H9 (cell line): Measurements from ENCODE around the gene MECR. TPM values are rescaled to one million over a fixed set of nuclear protein-coding genes. Genes with fewer than 3 reads are reported as not detected.
A peak's percentile ranks its signal among the peaks of the same experiment; 100 is the strongest.

Source experiments
- DNase-seq: peaks from one replicate; pipeline ENCODE4 v3.0.0-alpha.2; 2017
- H2AFZ ChIP-seq: one replicate; pipeline ENCODE4 v1.6.1; 2013; ENCODE audit warnings: mild to moderate bottlenecking, low read length, control low read depth, moderate library complexity
- H2AK5ac ChIP-seq: 2 replicates; pipeline ENCODE4 v1.6.1; 2013; ENCODE audit warnings: low read length, control low read depth, mixed read lengths; ENCODE audit not compliant: insufficient read length
- H2BK120ac ChIP-seq: one replicate; pipeline ENCODE4 v1.6.1; 2013; ENCODE audit warnings: low read depth, mild to moderate bottlenecking, low read length, control low read depth, inconsistent platforms; ENCODE audit not compliant: poor library complexity, severe bottlenecking
- H2BK12ac ChIP-seq: 2 replicates; pipeline ENCODE4 v1.6.1; 2013; ENCODE audit warnings: low read length, control low read depth, mixed read lengths, low read depth; ENCODE audit not compliant: insufficient read length
- H2BK15ac ChIP-seq: 2 replicates; pipeline ENCODE4 v1.6.1; 2013; ENCODE audit warnings: low read depth, low read length, control low read depth
- H2BK20ac ChIP-seq: one replicate; pipeline ENCODE4 v1.6.1; 2013; ENCODE audit warnings: low read depth, mild to moderate bottlenecking, low read length, control low read depth, inconsistent platforms; ENCODE audit not compliant: poor library complexity, severe bottlenecking
- H2BK5ac ChIP-seq: 2 replicates; pipeline ENCODE4 v1.6.1; 2013; ENCODE audit warnings: low read length, control low read depth, mixed read lengths; ENCODE audit not compliant: insufficient read length
- H3K14ac ChIP-seq: 2 replicates; pipeline ENCODE4 v1.6.1; 2013; ENCODE audit warnings: low read length, control low read depth; ENCODE audit not compliant: insufficient read depth
- H3K18ac ChIP-seq: 2 replicates; pipeline ENCODE4 v1.6.1; 2013; ENCODE audit warnings: low read depth, mild to moderate bottlenecking, mixed read lengths, low read length, control low read depth; ENCODE audit not compliant: insufficient read length
- H3K23ac ChIP-seq: 2 replicates; pipeline ENCODE4 v1.6.1; 2013; ENCODE audit warnings: low read length, control low read depth, mixed read lengths, low read depth; ENCODE audit not compliant: insufficient read length
- H3K23me2 ChIP-seq: 2 replicates; pipeline ENCODE4 v1.6.1; 2013; ENCODE audit warnings: low read depth, mild to moderate bottlenecking, mixed read lengths, low read length, control low read depth; ENCODE audit not compliant: insufficient read length, poor library complexity, severe bottlenecking
- H3K27ac ChIP-seq: 2 replicates; pipeline ENCODE4 v1.5.1; 2013; ENCODE audit warnings: low read length, control low read depth, mixed read lengths, low read depth; ENCODE audit not compliant: insufficient read length
- H3K27me3 ChIP-seq: 2 replicates; pipeline ENCODE4 v1.6.1; 2013; ENCODE audit warnings: low read length, control low read depth, inconsistent platforms; ENCODE audit not compliant: insufficient read depth
- H3K4ac ChIP-seq: 2 replicates; pipeline ENCODE4 v1.6.1; 2013; ENCODE audit warnings: low read depth, mild to moderate bottlenecking, control low read depth, inconsistent platforms, low read length, moderate library complexity
- H3K4me1 ChIP-seq: 2 replicates; pipeline ENCODE4 v1.6.1; 2013; ENCODE audit warnings: low read length, control low read depth, inconsistent platforms; ENCODE audit not compliant: insufficient read depth
- H3K4me2 ChIP-seq: 2 replicates; pipeline ENCODE4 v1.6.1; 2013; ENCODE audit warnings: low read length, control low read depth, mixed read lengths; ENCODE audit not compliant: insufficient read length, insufficient read depth
- H3K56ac ChIP-seq: 2 replicates; pipeline ENCODE4 v1.6.1; 2013; ENCODE audit warnings: low read depth, mild to moderate bottlenecking, mixed read lengths, low read length, control low read depth; ENCODE audit not compliant: insufficient read length
- H3K79me1 ChIP-seq: 2 replicates; pipeline ENCODE4 v1.6.1; 2013; ENCODE audit warnings: low read depth, mild to moderate bottlenecking, moderate library complexity, low read length, control low read depth, inconsistent platforms; ENCODE audit not compliant: insufficient read depth, poor library complexity, severe bottlenecking
- H3K79me2 ChIP-seq: 2 replicates; pipeline ENCODE4 v1.6.1; 2013; ENCODE audit warnings: low read length, control low read depth, inconsistent platforms; ENCODE audit not compliant: insufficient read depth
- H3K9ac ChIP-seq: 2 replicates; pipeline ENCODE4 v1.6.1; 2013; ENCODE audit warnings: low read length, control low read depth, mixed read lengths; ENCODE audit not compliant: insufficient read length; ENCODE audit errors: extremely low read depth
- H3K9me3 ChIP-seq: one replicate; pipeline ENCODE4 v1.6.1; 2013; ENCODE audit warnings: low read depth, low read length, inconsistent platforms; ENCODE audit not compliant: control insufficient read depth
- H3T11ph ChIP-seq: one replicate; pipeline ENCODE4 v1.6.1; 2013; ENCODE audit warnings: mild to moderate bottlenecking, low read length, control low read depth, inconsistent platforms
- H4K20me1 ChIP-seq: one replicate; pipeline ENCODE4 v1.6.1; 2013; ENCODE audit not compliant: control insufficient read depth, insufficient read length, insufficient read depth
- H4K5ac ChIP-seq: 2 replicates; pipeline ENCODE4 v1.6.1; 2013; ENCODE audit warnings: low read depth, mild to moderate bottlenecking, mixed read lengths, low read length, control low read depth; ENCODE audit not compliant: insufficient read length
- H4K8ac ChIP-seq: replicated peaks from 2 replicates; pipeline ENCODE4 v1.6.1; 2013; ENCODE audit warnings: low read length, control low read depth, mixed read lengths, low read depth; ENCODE audit not compliant: insufficient read length
- H4K91ac ChIP-seq: 2 replicates; pipeline ENCODE4 v1.6.1; 2013; ENCODE audit warnings: low read depth, mild to moderate bottlenecking, moderate library complexity, mixed read lengths, low read length, control low read depth; ENCODE audit not compliant: insufficient read length
- H3K27ac Mint-ChIP-seq, 3 experiments: 2 replicates in 2 of 3; 3 replicates in 1 of 3; pipeline ENCODE4 v1.8.0; 2020 to 2021; ENCODE audit warnings: mixed read lengths in 3 of 3, mild to moderate bottlenecking in 1 of 3, moderate library complexity in 1 of 3
- H3K27me3 Mint-ChIP-seq: 2 replicates; pipeline ENCODE4 v1.8.0; 2021; ENCODE audit warnings: low read depth, mild to moderate bottlenecking, moderate library complexity, mixed read lengths
- H3K36me3 Mint-ChIP-seq, 3 experiments: 2 replicates in 2 of 3; 3 replicates in 1 of 3; pipeline ENCODE4 v1.8.0; 2020 to 2021; ENCODE audit warnings: low read depth in 3 of 3, mixed read lengths in 3 of 3; ENCODE audit not compliant: insufficient read depth in 1 of 3
- H3K4me1 Mint-ChIP-seq, 2 experiments: 2 replicates each; pipeline ENCODE4 v1.8.0; 2020; ENCODE audit warnings: mixed read lengths in 2 of 2
- H3K4me3 Mint-ChIP-seq, 2 experiments: 2 replicates in 1 of 2; 3 replicates in 1 of 2; pipeline ENCODE4 v1.8.0; 2020 to 2021; ENCODE audit warnings: mild to moderate bottlenecking in 2 of 2, mixed read lengths in 2 of 2, moderate library complexity in 1 of 2
- H3K9me3 Mint-ChIP-seq, 2 experiments: 2 replicates in 1 of 2; 3 replicates in 1 of 2; pipeline ENCODE4 v1.8.0; 2020; ENCODE audit warnings: mild to moderate bottlenecking in 2 of 2, mixed read lengths in 2 of 2, moderate library complexity in 1 of 2
- CTCF ChIP-seq: fragments of 200-600 bp; sonication (generic); conservative IDR thresholded peaks from 3 replicates; pipeline ENCODE4 v1.8.0; 2021; ENCODE audit warnings: antibody characterized with exemption, mild to moderate bottlenecking
- WGBS: extraction: QIAGEN DNeasy Blood & Tissue Kit; methylation state at CpG from one replicate; pipeline ENCODE4 v1.1.7; 2013; ENCODE audit warnings: missing lambda C conversion rate, low lambda C conversion rate, mixed read lengths; ENCODE audit not compliant: insufficient read length; ENCODE audit errors: extremely low coverage; 5-methylcytosine and 5-hydroxymethylcytosine counted together
- total RNA-seq: library from RNA; stranded (reverse); gene quantifications from 2 replicates; pipeline ENCODE4 v1.2.1, GENCODE V29; 2021

Gene MECR
- total RNA-seq, 1 experiment from 2014 or later, result 30.9 TPM

- H3K23ac ChIP-seq, result no peak overlapping the region
Measured at GRCh38 chr1:29258189-29258975, 27.6 kb upstream of the MECR start.

More at GRCh38 chr1:29258189-29258975, 27.6 kb upstream of the MECR start:
- Histone ChIP-seq H2BK5ac (no peak overlapping the region), H3K23me2 (peaks cover 12% of the 10 kb centered on the region), H3K14ac (no peak overlapping the region; the same call in 1 of the 2 replicates), H3K79me2 (peaks cover 2% of the 10 kb centered on the region; the same call in 1 of the 2 replicates), H2BK15ac (no peak overlapping the region), H3K4ac (no peak overlapping the region), H3K27me3 (peaks cover 7% of the 10 kb centered on the region; the same call in 1 of the 2 replicates), H3K56ac (no peak overlapping the region), H3K4me2 (no peak overlapping the region), H3T11ph (no peak overlapping the region), H3K79me1 (no peaks in the 10 kb centered on the region), H4K5ac (no peak overlapping the region), H3K9ac (no peak overlapping the region), H2BK12ac (no peak overlapping the region), H4K8ac (no peak overlapping the region), H3K4me1 (peaks cover 12% of the 10 kb centered on the region; the same call in 1 of the 2 replicates), H2BK20ac (no peak overlapping the region), H2AK5ac (no peak overlapping the region), H3K9me3 (no peaks in the 10 kb centered on the region), H4K91ac (no peak overlapping the region), H2BK120ac (no peak overlapping the region), H2AFZ (no peak overlapping the region), H3K27ac (no peak overlapping the region), H4K20me1 (no peaks in the 10 kb centered on the region), H3K18ac (no peak overlapping the region)
- DNase-seq, result no peak
- WGBS, result no CpG with 5 or more reads among the region's 16 CpGs
- H3K9me3 Mint-ChIP-seq, result no peaks in the 10 kb centered on the region; a peak in 3 of 5 replicates
- H3K27me3 Mint-ChIP-seq, result peaks cover 22% of the 10 kb centered on the region
- peaks cover 50 to 53% of the 10 kb centered on the region in 2 experiments for H3K4me1 Mint-ChIP-seq
- TF ChIP-seq CTCF, result no peak
- H3K27ac Mint-ChIP-seq, result no peak overlapping the region
- H3K36me3 Mint-ChIP-seq, result peaks cover under 1 to 10% (median 8%) of the 10 kb centered on the region in 3 experiments; a peak in 6 of 7 replicates
- peak overlapping the region; percentile 12 to 68; a peak in 4 of 5 replicates for H3K4me3 Mint-ChIP-seq
